Fibroblast of the aortic adventitia (primary cell): ENCODE data around the gene RFTN1. TPM values are rescaled to one million over a fixed set of nuclear protein-coding genes. Genes with fewer than 3 reads are reported as not detected.

Experiments
- DNase-seq: peaks from one replicate; pipeline ENCODE4 v3.0.0-alpha.2; 2010; ENCODE audit warnings: low read depth
- H3K4me3 ChIP-seq: 2 replicates; pipeline ENCODE4 v1.5.1; 2011; ENCODE audit warnings: low read depth, mild to moderate bottlenecking, control low read depth, low read length, moderate library complexity
- total RNA-seq: library from RNA; depleted of rRNA; stranded (reverse); fragments of >200 nt; gene quantifications from 2 replicates; pipeline ENCODE4 v1.2.3, GENCODE V29; 2012; ENCODE audit warnings: low replicate concordance
- TF ChIP-seq, protein P1 (sequence below): IDR thresholded peaks from 2 replicates; pipeline ENCODE4 v1.5.1; 2011; ENCODE audit warnings: mild to moderate bottlenecking, low read length, control low read depth, inconsistent platforms; ENCODE audit not compliant: insufficient read depth

RFTN1 gene
- total RNA-seq, 1 donor = 54.7 TPM

DNA sequence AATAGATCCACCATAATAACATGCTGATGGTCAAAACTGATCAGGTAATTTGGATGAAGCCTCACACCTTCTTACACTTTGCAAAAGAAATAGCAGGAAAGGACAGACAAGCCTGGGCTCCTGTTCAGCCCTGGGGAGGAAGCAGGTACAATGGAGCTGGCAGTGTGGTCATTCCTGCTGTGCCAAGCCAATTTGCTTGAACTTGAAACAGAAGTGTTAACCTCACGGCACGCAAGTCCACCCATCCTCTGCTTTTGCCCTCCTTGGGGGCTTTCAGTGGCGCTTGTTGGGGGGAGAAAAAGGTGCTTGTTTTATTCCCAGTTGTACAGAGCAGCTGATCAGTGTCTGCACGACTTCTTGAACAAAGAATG, 36.8 kb upstream of the RFTN1 start:
- TF ChIP-seq, protein P1, sequence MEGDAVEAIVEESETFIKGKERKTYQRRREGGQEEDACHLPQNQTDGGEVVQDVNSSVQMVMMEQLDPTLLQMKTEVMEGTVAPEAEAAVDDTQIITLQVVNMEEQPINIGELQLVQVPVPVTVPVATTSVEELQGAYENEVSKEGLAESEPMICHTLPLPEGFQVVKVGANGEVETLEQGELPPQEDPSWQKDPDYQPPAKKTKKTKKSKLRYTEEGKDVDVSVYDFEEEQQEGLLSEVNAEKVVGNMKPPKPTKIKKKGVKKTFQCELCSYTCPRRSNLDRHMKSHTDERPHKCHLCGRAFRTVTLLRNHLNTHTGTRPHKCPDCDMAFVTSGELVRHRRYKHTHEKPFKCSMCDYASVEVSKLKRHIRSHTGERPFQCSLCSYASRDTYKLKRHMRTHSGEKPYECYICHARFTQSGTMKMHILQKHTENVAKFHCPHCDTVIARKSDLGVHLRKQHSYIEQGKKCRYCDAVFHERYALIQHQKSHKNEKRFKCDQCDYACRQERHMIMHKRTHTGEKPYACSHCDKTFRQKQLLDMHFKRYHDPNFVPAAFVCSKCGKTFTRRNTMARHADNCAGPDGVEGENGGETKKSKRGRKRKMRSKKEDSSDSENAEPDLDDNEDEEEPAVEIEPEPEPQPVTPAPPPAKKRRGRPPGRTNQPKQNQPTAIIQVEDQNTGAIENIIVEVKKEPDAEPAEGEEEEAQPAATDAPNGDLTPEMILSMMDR = no peak
- H3K4me3 ChIP-seq = peak overlapping the region; percentile 25
- no peak for DNase-seq

DNA sequence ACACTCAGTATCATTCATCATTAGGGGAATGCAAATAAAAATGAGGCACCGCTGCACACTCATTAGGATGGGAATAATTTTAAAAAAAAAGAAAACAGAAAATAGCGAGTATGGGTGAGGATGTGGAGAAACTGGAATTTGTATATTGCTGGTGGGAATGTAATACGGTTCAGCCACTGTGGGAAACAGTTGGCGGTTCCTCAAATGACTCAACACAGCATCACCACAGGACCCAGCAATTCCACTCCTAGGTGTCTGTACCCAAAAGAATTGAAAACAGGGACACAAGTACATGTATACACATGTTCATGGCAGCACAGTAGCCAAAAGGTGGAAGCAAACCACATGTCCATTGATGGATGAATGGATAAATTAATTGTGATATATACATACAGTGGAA, 35.2 kb upstream of the RFTN1 start:
- no peak overlapping the region for H3K4me3 ChIP-seq
- TF ChIP-seq, protein P1 = no peak
- DNase-seq = peak; percentile 58

DNA sequence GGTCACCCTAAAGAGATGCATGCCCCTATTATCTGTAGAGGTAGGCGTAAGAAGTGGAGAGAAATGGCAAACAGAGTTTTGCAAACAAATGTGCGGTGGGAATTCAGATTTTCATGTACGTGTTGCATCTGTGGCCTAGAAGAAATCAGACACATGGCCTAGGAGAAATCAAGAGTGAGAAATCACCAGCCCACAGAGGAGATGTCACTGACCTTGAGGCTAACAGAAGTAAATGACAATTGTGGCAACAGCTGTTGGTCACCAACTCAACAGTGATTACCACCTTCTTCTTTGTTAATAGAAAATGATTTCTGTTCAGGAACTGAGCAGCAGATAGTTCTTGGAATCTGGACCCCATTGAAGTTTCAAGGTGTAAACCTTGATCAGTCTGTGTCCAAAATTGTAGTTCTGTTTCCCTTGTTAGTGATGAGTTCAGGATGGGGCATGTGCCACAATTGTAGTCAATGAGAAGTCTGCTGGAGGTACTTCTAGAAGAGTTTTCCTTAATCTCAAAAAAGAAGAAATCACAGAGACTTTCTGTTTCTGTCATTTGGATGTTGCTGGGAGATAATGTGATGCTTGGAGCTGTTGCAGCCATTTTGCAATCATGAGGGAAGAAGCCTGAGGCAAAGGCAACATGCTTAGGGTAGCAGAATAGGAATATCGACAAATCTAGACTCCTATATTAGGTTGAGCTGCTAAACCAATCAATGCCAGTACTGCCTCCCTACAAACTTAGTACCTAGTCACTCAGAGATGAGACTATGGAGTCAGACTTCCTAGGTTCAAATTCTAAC, 34.3 kb upstream of the RFTN1 start:
- H3K4me3 ChIP-seq = no peak overlapping the region
- TF ChIP-seq, protein P1 = no peak
- no peak for DNase-seq

DNA sequence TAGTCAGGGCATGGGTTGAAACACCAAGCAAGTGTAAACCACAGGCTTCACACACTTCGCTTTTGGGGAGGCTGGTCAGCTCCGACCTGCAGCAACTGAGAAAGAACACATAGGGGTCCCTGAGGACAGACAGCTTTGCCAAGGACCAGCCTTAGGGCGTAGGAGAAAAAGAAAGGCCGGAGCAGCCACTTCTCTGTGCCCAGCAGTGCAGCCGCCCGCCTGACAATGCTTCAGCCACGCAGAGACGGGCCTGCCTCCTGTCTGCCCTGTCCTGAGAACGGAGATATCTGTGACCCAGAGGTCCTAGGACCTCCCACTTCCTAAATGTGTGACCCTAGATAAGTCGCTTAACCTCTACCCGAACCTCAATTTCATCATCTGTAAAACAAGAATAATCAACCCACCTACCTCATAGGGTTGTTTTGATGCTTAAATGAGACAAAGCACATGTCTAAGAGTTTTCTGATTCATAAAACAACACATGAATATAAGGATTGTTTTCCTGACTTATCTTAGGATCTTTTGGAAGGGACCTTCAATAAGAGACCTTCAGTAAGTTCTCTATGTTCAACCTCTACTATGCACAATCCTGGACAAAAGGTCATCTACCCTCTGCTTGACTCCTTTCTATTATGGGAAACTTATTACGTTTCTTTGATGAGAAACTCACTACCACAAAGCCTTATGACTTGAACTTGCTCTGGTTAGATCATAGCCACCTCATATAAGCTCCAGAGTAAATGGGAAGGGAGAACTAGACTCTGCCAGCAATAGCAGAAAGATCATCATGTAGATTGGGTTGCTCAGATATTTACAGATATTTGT, 32.9 kb upstream of the RFTN1 start:
- TF ChIP-seq, protein P1 = no peak
- no peak overlapping the region for H3K4me3 ChIP-seq
- no peak for DNase-seq

DNA sequence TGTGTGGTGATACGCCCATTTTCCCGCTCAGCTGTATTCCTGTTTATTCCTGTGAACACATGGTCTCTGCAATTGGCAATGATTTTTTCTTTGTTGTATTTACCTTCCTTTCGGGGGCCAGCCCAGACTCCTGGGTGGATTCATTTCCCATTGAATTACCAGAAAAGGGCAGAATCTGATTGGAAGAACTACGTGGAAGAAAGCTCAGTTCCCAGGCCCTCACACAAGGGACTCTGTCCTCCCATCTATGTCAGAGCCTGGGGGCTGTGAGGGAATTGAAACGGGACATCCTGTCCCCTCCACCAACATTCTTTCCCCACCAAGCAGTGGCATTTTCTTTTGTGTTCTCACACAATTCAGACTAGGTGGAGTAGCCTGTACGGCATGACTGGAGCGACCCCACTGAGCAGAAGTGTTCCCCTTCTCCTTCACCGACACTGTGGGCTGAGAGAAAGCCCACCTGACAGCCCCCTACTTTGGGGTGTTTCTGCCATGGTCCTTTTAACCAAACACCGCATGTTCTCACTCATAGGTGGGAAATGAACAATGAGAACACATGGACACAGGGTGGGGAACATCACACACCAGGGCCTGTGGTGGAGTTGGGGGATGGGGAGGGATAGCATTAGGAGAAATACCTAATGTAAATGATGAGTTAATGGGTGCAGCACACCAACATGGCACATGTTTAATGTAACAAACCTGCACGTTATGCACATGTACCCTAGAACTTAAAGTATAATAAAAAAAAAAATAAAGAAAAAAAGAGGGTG, 32.1 kb upstream of the RFTN1 start:
- TF ChIP-seq, protein P1 = no peak
- H3K4me3 ChIP-seq = no peak overlapping the region
- no peak for DNase-seq

DNA sequence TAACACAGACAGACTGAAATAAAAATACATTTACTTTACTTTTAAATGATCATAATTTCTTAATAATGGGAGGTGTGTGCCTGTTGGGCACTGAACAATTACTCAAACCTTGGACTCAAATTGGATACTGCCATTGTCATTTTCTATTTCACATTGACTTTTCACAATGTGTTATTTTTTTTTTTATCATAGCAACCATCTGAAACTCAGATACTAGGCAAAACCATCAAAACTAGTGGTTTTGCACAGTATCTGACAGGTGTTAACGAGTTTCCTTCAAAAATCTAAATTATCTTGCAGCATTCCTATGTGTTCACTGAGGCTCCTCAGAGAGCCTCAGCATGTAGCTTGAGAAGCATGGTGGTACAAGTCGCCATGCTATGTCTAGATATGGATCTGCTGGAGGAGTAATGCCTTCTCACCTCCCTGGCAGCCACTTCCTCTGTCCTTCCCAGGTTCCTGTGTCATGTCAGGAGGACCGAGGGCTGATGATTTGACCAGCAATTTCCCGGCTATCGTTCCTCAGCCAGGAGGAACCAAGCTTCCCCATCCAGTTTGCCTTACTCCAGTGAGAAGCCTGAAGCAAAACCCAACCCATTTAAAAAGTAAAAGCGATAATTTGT, 29.9 kb upstream of the RFTN1 start:
- no peak overlapping the region for H3K4me3 ChIP-seq
- DNase-seq = no peak
- TF ChIP-seq, protein P1 = no peak
